NB4 (cell line): ENCODE measurements around the gene OLA1.

Experiments
- DNase-seq: peaks from one replicate; pipeline ENCODE4 v3.0.0; 2010; ENCODE audit warnings: low read depth
- H3K4me3 ChIP-seq: one replicate; pipeline ENCODE4 v1.5.1; 2011; ENCODE audit warnings: mild to moderate bottlenecking, low read depth, low read length, moderate library complexity
- MAX ChIP-seq: IDR thresholded peaks from 2 replicates; pipeline ENCODE4 v1.6.1; 2011; ENCODE audit warnings: low read depth, low read length
- MYC ChIP-seq: IDR thresholded peaks from 2 replicates; pipeline ENCODE4 v1.6.1; 2011; ENCODE audit warnings: low read depth, low read length
- POLR2A ChIP-seq: IDR thresholded peaks from 2 replicates; pipeline ENCODE4 v1.6.1; 2011; ENCODE audit warnings: mild to moderate bottlenecking; ENCODE audit not compliant: insufficient read length; ENCODE audit errors: extremely low read depth
- TF ChIP-seq, protein P1 (sequence below): IDR thresholded peaks from one replicate; pipeline ENCODE4 v1.5.1; 2012; ENCODE audit warnings: low read depth, low read length

The OLA1 gene

DNA sequence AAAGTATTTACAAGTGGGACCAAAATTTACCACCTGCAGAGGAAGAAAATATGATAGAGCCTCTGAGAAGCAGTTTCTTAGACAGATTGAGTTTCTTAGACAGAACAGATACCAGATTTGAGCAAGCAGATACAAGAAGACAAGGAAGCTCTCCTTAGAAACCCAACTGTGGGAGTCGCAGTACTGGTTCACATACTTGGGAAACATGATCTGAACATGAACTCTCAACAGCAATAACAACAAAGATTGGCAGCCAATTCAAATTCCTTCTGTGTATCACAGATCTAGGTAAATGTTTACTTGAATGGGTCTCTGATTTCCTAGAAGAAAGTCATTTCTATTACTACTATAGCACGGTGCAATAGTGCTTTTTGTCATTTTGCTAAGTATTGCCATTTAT is 82.1 kb downstream of the OLA1 start:
- no peak overlapping the region for H3K4me3 ChIP-seq
- DNase-seq, result no peak
- TF ChIP-seq, protein P1, sequence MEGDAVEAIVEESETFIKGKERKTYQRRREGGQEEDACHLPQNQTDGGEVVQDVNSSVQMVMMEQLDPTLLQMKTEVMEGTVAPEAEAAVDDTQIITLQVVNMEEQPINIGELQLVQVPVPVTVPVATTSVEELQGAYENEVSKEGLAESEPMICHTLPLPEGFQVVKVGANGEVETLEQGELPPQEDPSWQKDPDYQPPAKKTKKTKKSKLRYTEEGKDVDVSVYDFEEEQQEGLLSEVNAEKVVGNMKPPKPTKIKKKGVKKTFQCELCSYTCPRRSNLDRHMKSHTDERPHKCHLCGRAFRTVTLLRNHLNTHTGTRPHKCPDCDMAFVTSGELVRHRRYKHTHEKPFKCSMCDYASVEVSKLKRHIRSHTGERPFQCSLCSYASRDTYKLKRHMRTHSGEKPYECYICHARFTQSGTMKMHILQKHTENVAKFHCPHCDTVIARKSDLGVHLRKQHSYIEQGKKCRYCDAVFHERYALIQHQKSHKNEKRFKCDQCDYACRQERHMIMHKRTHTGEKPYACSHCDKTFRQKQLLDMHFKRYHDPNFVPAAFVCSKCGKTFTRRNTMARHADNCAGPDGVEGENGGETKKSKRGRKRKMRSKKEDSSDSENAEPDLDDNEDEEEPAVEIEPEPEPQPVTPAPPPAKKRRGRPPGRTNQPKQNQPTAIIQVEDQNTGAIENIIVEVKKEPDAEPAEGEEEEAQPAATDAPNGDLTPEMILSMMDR, result no peak
- TF ChIP-seq MYC, result no peak
- TF ChIP-seq MAX, result no peak

- no peak for DNase-seq
- no peak overlapping the region for H3K4me3 ChIP-seq
- TF ChIP-seq, protein P1, result no peak
Measured at GRCh38 chr2:174161490-174161889, 86.8 kb downstream of the OLA1 start.

- TF ChIP-seq, protein P1, result peak; percentile 53
- TF ChIP-seq MYC, result no peak
- no peak overlapping the region for H3K4me3 ChIP-seq
- peak; percentile 55 for DNase-seq
Measured at GRCh38 chr2:174158003-174158402, 90.3 kb downstream of the OLA1 start.

GRCh38 chr2:174157053-174157452 is 91.3 kb downstream of the OLA1 start:
- DNase-seq, result no peak
- TF ChIP-seq, protein P1, result no peak
- TF ChIP-seq POLR2A (no peak), MYC (no peak), MAX (no peak)
- no peak overlapping the region for H3K4me3 ChIP-seq

GRCh38 chr2:174153757-174154680 is 94.3 kb downstream of the OLA1 start:
- H3K4me3 ChIP-seq, result no peak overlapping the region
- TF ChIP-seq MAX (no peak), POLR2A (no peak), MYC (no peak)
- TF ChIP-seq, protein P1, result no peak
- peak; percentile 39 for DNase-seq

GRCh38 chr2:174149530-174149929 is 98.8 kb downstream of the OLA1 start:
- no peak for DNase-seq
- no peak overlapping the region for H3K4me3 ChIP-seq
- TF ChIP-seq MYC (no peak), POLR2A (no peak), MAX (no peak)
- TF ChIP-seq, protein P1, result no peak
